Measurements from ENCODE around the gene ARFGAP2. TPM values are rescaled to one million over a fixed set of nuclear protein-coding genes. Genes with fewer than 3 reads are reported as not detected.
A peak's percentile ranks its signal among the peaks of the same experiment; 100 is the strongest.

The ARFGAP2 gene
- 100 to 1,000 TPM; 105 to 239 (median 157) TPM for total RNA-seq

DNA sequence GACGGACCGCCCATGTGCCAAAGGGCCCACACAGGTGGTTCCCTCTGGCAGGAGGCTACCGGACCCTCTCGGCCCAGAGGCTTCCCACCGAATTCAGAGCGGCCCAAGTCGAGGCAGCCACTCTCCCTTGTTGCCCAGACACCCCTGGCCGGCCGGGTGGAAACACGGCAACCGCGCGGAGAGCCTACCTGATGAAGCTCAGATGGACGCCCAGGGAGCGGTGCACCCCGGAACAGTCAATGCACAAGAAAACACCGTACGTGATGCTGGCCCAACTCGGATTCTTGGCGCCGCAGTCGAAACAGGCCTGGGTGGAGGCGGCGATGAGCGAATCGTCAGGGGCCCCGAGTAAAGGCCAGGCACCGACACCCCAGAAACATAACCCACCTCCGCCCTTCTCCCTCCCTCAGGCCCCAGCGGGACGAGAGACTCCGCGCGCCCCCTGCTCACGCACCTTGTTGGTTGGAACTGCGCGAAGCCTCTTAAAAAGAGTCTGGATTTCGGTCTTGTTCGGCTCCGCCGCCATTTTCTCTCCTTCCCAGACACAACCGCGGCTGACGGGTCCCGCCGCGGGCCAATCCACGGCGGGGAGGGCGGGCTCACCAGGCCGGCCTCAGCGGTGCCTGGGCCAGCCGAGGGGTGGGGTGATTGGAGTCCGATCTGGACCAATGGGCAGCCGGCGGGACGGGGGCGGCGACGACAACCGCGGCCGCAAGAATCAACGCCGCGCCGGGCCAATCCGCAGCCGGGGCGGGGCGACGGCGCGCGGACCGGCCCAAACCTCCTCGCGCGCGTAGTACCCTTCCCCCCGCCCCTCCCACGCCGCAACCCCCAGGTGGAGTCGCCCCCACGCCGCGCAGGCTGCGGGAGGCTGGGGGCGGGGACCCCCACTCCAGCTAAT lies at the start of gene ARFGAP2:
TSS of gene ARFGAP2 (minus strand) at position 552 of the 901 bp plus-strand sequence. CDS start at position 526, 26 bp downstream.
- peak within 1 kb of the TSS; percentile 95 for H3K4me3 ChIP-seq (ENCODE audit: low read depth, poor library complexity, severe bottlenecking)
- no peak for TF ChIP-seq POLR2A (IDR thresholded peaks at IDR 0.05)
- TF ChIP-seq, protein P1, sequence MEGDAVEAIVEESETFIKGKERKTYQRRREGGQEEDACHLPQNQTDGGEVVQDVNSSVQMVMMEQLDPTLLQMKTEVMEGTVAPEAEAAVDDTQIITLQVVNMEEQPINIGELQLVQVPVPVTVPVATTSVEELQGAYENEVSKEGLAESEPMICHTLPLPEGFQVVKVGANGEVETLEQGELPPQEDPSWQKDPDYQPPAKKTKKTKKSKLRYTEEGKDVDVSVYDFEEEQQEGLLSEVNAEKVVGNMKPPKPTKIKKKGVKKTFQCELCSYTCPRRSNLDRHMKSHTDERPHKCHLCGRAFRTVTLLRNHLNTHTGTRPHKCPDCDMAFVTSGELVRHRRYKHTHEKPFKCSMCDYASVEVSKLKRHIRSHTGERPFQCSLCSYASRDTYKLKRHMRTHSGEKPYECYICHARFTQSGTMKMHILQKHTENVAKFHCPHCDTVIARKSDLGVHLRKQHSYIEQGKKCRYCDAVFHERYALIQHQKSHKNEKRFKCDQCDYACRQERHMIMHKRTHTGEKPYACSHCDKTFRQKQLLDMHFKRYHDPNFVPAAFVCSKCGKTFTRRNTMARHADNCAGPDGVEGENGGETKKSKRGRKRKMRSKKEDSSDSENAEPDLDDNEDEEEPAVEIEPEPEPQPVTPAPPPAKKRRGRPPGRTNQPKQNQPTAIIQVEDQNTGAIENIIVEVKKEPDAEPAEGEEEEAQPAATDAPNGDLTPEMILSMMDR (IDR thresholded peaks at IDR 0.05): no peak
- peak; percentile 95 to 99 for DNase-seq (ENCODE audit: low spot score in 2 of 2)
- 1 to 2% methylated on average over 65 to 66 of the region's 89 CpGs for WGBS, 2 donors
- intact Hi-C loops (cut with DNase I; ENCODE audit: low total_unique reads): no loop called here

DNA sequence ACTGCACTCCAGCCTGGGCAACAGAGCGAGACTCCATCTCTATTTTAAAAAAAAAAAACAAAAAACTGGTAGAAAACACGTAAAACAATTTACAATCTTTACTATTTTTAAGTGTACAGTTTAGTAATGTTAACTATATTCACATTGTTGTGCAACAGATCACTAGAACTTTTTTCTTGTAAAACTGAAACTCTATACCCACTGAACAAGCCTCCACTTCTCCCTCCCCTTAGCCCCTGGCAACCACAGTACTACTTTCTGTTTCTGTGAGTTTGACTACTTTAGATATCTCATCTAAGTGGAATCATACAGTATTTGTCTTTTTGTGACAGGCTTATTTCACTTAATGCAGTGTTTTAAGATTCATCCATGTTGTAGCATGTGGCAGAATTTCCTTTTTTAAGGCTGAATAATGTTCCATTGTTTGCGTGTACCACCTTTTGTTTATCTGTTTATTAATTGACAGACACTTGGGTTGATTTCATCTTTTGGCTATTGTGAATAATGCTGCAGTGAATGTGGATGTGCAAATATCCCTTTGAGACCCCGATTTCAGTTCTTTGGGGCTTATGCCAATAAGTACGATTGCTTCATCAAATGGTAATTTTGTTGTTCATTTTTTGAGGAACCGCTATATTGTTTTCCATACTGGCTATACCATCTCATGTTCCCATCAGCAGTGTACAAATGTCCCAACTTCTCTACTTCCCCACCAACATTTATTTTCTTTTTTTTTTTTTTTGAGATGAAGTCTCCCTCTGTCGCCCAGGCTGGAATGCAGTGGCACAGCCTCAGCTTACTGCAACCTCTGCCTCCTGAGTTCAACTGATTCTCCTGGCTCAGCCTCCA lies 49.1 kb upstream of the ARFGAP2 start:
- no peak for TF ChIP-seq POLR2A (IDR thresholded peaks at IDR 0.05)
- TF ChIP-seq, protein P1 (IDR thresholded peaks at IDR 0.05): no peak
- DNase-seq (ENCODE audit: low spot score in 2 of 2): no peak
- 91 to 93% methylated on average over 7 of the region's 7 CpGs for WGBS, 2 donors
- intact Hi-C loops (cut with DNase I; ENCODE audit: low total_unique reads): no loop called here
- H3K4me3 ChIP-seq (ENCODE audit: low read depth, poor library complexity, severe bottlenecking): no peak overlapping the region

DNA sequence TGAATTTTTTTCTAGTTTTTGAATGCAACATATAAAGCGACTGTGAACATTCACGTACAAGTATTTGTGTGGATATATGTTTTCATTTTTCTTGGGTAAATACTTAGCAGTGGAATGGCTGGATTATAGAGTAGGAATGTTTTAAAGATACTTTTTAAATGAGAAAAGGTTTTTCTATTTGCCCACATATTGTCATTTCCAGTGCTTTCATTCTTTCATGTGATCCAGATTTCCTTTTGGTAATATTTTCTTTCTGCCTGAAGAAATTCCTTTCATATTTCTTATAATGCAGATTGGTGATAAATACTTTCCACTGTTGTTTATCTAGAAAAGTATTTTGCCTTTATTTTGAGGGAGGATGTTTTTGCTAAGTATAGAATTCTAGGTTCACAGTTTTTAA lies 46.0 kb upstream of the ARFGAP2 start:
- DNase-seq (ENCODE audit: low spot score in 2 of 2): no peak
- WGBS, 2 donors: 86 to 90% methylated on average over 2 of the region's 2 CpGs
- intact Hi-C loops (cut with DNase I; ENCODE audit: low total_unique reads): no loop called here

DNA sequence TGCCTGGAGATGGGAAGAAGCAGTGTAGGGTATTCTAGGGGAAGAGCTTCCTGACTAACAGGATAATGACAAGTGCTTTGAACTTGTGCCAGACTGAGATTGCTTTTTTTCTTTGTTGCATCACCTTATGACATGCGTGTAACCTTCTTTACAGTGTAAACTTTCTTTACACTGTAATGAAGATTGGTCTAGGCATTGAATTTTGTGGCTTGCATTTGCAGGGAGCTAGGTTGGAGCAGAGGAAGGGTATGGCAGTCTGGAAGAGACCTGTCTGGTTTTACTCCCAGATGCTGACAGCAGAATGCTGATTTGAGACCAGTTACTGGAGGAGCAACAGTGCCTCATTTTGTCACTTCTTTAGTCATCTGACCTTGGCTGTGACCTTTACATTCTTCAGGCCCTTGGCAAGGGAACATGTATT lies 43.7 kb upstream of the ARFGAP2 start:
- intact Hi-C loops (cut with DNase I; ENCODE audit: low total_unique reads): no loop called here
- no peak for TF ChIP-seq POLR2A (IDR thresholded peaks at IDR 0.05)
- no peak for DNase-seq (ENCODE audit: low spot score in 2 of 2)
- 25 to 52% methylated on average over 1 of the region's 1 CpG for WGBS, 2 donors
- H3K4me3 ChIP-seq (ENCODE audit: low read depth, poor library complexity, severe bottlenecking): no peak overlapping the region

More for the DNA sequence above, 46.0 kb upstream of the ARFGAP2 start:
- no peak overlapping the region for H3K4me3 ChIP-seq (ENCODE audit: low read depth, poor library complexity, severe bottlenecking)
- no peak for TF ChIP-seq POLR2A (IDR thresholded peaks at IDR 0.05)
- TF ChIP-seq, protein P1 (IDR thresholded peaks at IDR 0.05): no peak

DNA sequence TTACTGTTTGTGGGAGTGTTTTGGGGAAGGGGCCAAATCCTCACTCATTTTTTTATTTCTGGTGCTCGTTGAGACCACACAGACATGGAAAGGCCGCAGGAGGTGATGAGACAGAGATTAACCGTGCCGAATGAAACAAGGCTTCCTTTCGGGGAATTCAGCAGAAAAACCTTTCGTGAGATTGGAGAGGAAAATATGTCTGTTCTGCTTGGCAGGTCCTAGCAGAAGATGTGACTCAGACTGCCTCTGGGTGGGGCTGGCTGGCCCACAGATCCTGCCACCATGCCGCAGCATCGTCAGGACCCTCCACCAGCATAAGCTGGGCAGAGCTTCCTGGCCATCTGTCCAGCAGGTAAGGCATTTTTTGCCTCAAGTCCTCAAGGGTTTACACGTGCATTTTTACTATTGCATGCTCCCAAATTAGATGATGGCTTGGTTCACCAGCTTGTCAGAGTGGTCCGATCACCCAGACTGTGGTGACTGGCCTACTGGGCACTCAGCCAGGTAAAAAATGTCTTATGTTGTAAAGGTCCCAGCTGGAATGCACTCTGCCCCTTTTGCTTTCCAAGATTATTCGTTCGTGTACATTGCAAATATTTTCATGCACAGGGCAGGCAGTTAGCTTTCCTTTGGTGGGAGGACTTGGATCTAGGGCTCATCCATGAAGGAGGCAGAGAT lies 39.6 kb upstream of the ARFGAP2 start:
- peak; percentile 57 to 90 for DNase-seq (ENCODE audit: low spot score in 2 of 2)
- intact Hi-C loops (cut with DNase I; ENCODE audit: low total_unique reads): no loop called here
- WGBS, 2 donors: 1 to 3% methylated on average over 12 of the region's 12 CpGs
- H3K4me3 ChIP-seq (ENCODE audit: low read depth, poor library complexity, severe bottlenecking): no peak overlapping the region
- TF ChIP-seq POLR2A (IDR thresholded peaks at IDR 0.05): no peak
- TF ChIP-seq, protein P1 (IDR thresholded peaks at IDR 0.05): peak in 1 of 3 donors; percentile 10
